Epithelial cell of proximal tubule (primary cell): Measurements from ENCODE around the gene CDHR5. TPM values are rescaled to one million over a fixed set of nuclear protein-coding genes. Genes with fewer than 3 reads are reported as not detected.

Source experiments
- DNase-seq: peaks from one replicate; pipeline ENCODE4 v3.0.0-alpha.2; 2011; ENCODE audit warnings: low read depth
- H3K4me3 ChIP-seq: 2 replicates; pipeline ENCODE4 v1.5.1; 2011; ENCODE audit warnings: low read depth, mild to moderate bottlenecking, low read length
- total RNA-seq: library from RNA; depleted of rRNA; stranded (reverse); fragments of >200 nt; gene quantifications from 2 replicates; pipeline ENCODE4 v1.2.3, GENCODE V29; 2015
- TF ChIP-seq, protein P1 (sequence below): conservative IDR thresholded peaks from 2 replicates; pipeline ENCODE4 v1.5.1; 2012; ENCODE audit warnings: low read depth, mild to moderate bottlenecking, low read length

The CDHR5 gene
- total RNA-seq, 1 donor from 2014 or later: not detected

DNA sequence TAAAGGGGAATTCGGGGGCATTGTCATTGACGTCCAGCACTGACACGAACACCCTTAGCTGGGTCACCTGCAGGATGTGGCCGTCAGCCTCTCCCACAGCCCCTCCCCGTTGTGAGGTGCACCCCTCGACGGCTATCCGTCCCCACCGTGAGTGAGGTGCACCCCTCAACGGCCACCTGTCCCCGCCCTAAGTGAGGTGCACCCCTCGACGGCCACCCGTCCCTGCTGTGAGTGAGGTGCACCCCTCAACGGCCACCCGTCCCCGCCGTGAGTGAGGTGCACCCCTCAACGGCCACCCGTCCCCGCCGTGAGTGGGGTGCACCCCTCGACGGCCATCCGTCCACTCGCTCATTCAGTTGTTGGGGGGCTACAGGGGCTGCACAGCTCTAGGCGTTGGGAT is 2.9 kb downstream of the CDHR5 start:
- TF ChIP-seq, protein P1, sequence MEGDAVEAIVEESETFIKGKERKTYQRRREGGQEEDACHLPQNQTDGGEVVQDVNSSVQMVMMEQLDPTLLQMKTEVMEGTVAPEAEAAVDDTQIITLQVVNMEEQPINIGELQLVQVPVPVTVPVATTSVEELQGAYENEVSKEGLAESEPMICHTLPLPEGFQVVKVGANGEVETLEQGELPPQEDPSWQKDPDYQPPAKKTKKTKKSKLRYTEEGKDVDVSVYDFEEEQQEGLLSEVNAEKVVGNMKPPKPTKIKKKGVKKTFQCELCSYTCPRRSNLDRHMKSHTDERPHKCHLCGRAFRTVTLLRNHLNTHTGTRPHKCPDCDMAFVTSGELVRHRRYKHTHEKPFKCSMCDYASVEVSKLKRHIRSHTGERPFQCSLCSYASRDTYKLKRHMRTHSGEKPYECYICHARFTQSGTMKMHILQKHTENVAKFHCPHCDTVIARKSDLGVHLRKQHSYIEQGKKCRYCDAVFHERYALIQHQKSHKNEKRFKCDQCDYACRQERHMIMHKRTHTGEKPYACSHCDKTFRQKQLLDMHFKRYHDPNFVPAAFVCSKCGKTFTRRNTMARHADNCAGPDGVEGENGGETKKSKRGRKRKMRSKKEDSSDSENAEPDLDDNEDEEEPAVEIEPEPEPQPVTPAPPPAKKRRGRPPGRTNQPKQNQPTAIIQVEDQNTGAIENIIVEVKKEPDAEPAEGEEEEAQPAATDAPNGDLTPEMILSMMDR: no peak
- no peak overlapping the region for H3K4me3 ChIP-seq

DNA sequence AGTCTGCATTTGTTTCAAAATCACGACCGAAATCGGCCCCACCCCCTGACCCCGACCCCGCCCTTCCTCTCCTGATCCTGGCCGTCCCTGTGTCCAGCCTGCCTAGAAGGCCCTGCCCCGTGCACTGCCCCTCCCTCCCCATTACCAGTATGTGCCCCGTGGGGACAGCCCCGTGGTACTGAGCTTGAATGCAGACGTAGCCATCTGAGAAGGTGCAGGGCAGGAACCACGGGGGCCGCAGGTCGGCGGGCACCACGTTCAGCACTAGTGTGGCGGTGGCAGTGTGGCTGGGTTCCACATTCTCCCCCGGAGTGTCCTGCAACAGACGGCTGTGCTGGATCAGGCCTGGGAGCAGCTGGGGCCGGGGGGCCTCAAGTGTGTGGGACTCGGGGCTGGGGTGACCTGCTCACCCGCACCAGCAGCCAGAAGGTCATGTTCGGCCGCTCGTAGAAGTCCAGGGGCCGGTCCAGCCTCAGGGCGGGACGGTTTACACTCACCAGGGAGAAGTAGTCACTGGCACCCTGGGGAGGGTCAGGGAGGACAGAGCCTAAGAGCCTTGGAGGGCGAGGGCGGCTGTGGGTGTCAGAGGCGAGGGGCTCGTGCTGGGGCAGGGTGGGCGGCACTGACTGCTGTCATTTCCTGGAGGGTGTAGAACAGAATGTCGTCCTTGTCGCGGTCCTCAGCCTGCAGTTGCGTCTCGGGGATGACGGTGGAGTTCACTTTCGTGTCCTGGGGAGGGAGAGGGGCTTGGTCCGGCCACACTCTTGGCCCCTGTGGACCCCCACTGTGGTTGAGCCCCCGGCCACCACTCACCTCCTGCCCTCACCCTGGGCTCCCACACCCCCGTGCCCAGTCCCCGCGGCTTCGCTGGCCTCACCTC is 3.6 kb downstream of the CDHR5 start:
- H3K4me3 ChIP-seq: no peak overlapping the region
- no peak for DNase-seq
- TF ChIP-seq, protein P1: no peak

More for the DNA sequence above, 2.9 kb downstream of the CDHR5 start:
- no peak for DNase-seq

DNA sequence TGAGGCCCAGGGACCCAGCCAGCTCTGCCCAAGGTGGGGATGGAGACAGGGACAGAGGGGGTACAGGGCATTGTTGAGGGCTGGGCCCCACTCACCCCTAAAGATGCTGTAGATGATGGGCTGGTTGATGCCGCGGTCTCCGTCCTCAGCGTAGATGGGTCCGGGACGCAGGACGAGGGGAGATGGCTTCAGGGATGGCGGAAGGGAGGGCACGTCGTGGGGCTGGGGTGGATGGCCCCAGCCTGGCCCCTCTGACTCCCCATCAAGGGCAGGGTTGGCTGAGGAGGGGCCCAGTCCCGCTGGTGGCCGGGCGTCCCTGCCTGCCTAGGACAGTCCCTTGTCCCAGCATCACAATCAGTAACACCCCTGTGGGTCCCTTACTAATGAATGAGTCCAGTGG is 4.6 kb downstream of the CDHR5 start:
- no peak overlapping the region for H3K4me3 ChIP-seq
- TF ChIP-seq, protein P1: no peak
- no peak for DNase-seq

DNA sequence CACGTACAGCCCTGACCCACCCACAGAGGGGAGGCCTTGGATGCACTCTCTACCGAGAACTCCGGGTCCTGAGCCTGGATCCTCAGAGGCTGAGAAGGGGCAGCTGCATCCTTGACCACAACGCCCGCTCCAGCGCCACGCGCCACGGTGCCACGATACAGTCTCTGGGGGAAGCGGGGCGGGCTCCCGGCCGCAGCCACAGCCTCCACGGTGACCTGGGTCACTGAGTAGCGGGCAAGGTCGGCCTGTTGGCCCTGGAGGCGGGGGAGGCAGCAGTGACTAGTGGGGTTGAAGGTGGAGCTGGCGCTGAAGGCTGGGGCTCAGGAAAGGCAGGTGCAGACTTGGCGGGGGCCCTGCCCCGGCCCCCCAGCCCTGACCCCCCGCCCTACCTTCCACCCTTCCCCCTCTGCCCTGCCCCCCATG is 5.1 kb downstream of the CDHR5 start:
- TF ChIP-seq, protein P1: no peak
- H3K4me3 ChIP-seq: no peak overlapping the region
- DNase-seq: no peak

DNA sequence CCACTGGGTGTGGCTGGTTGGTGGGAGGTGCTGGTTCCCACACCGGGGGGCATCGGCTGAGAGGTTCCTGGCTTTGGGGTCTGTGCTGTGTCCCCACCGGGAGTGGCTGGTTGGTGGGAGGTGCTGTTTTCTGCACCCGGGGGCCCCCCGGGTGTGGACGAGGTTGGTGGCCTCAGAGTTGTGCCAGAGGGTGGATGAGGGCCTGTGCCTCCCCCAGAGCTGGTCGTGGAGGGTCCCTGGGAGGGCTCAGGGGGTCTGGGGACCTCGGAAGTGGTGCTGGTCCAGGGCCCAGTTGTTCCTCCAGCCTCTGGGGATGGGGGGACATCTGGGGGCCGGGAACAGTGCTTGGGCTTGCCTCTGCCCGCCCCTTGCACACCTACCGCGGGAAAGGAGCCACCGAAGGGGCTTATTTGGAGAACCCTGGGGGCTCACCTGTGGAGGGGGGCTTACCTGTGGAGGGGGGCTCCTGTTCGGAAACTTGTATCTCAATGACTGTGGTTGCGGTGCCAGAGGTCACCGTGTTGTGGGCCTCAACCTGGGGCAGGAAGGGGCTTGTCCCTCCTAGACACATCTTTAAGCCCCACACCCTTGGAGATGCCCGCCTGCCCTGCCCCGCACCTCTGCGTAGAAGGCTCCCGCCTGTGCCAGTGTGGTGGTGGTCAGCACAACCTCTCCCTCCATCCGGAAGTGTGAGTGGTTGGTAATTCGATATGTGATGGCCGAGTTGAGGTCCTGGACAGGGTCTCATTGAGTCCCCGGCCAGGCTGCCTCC is 5.7 kb downstream of the CDHR5 start:
- TF ChIP-seq, protein P1: no peak
- DNase-seq: no peak
- no peak overlapping the region for H3K4me3 ChIP-seq

DNA sequence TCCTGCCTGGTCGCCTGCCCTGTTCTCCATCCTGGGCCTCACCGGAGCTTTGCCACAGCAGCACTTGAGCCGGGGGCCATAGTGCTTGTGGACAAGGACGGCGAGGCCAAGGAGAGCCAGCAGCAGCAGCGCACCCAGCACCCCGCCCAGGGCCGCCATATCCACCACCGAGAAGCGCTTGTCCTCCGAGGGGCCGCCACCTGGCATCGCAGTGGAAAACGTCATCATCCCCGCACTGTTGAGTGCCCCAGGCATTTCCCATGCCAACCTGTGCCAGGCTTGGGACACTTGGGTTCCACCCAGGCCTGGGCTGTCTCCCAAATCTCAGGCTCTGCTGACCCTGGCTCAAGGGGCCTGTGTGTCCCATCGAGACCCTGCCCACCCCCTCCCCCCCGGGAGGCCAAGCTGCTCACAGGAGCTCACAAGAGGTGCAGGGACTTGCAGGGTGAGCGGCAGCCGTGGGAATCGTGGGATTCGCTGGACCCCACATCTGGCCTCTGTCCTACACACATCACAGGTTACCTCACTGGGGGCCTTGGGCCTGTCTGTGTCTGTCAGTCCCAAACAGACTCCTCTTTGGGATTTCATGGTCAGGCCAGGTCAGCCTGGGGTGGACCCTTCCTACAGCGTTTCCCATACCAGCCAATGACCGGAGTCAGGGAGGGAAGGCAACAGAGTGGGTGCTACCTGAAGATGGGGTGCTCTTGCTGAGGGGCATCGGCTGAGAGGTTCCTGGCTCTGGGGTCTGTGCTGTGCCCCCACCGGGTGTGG is 6.7 kb downstream of the CDHR5 start:
- TF ChIP-seq, protein P1: no peak
- H3K4me3 ChIP-seq: no peak overlapping the region
- DNase-seq: no peak
